ENCODE results near the gene SLC17A1. TPM values are rescaled to one million over a fixed set of nuclear protein-coding genes. Genes with fewer than 3 reads are reported as not detected.

The SLC17A1 gene
- total RNA-seq, 1 experiment from 2014 or later, result not detected

GRCh38 chr6:25834950-25835349, 3.1 kb upstream of the SLC17A1 start:
- peaks cover 14% of the 10 kb centered on the region for H3K4me1 Mint-ChIP-seq (ENCODE audit: low read depth, unreplicated experiment)
- intact Hi-C loops (cut with micrococcal nuclease; ENCODE audit: unreplicated experiment), result no loop called here
- H3K9me3 ChIP-seq, result no peaks in the 10 kb centered on the region
- H3K9me3 Mint-ChIP-seq (ENCODE audit: unreplicated experiment), result no peaks in the 10 kb centered on the region
- DNase-seq, result no peak
- H3K27me3 ChIP-seq (replicated peaks; ENCODE audit: control insufficient read depth, insufficient read depth, low read length), result no peaks in the 10 kb centered on the region
- H3K27me3 Mint-ChIP-seq (ENCODE audit: insufficient read depth, unreplicated experiment), result no peaks in the 10 kb centered on the region
- H3K27ac Mint-ChIP-seq (ENCODE audit: unreplicated experiment), result no peak overlapping the region
- TF ChIP-seq CTCF (IDR thresholded peaks at IDR 0.05; ENCODE audit: insufficient read depth in 1 of 2, low read depth in 1 of 2, low read length in 1 of 2, severe bottlenecking in 1 of 2, unreplicated experiment in 1 of 2), result no peak
- H3K36me3 Mint-ChIP-seq (ENCODE audit: insufficient read depth, unreplicated experiment), result no peaks in the 10 kb centered on the region
- POLR2A ChIA-PET, result no interaction called here
- no peak overlapping the region for H3K4me3 Mint-ChIP-seq (ENCODE audit: unreplicated experiment)
- H3K4me3 ChIP-seq (ENCODE audit: low read depth, low read length), result no peak overlapping the region
- BruUV-seq (replicated peaks), result no TSS peak
- CTCF ChIA-PET, result no interaction called here
- H3K4me1 ChIP-seq, result peaks cover 28% of the 10 kb centered on the region
- H3K36me3 ChIP-seq (ENCODE audit: control insufficient read depth, insufficient read depth, low read length), result no peaks in the 10 kb centered on the region

- no peaks in the 10 kb centered on the region for H3K36me3 Mint-ChIP-seq (ENCODE audit: insufficient read depth, unreplicated experiment)
- BruUV-seq (replicated peaks), result no TSS peak
- intact Hi-C loops (cut with micrococcal nuclease; ENCODE audit: unreplicated experiment), result no loop called here
These were observed 1.3 kb upstream of the SLC17A1 start for GRCh38 chr6:25833136-25833535.

DNA sequence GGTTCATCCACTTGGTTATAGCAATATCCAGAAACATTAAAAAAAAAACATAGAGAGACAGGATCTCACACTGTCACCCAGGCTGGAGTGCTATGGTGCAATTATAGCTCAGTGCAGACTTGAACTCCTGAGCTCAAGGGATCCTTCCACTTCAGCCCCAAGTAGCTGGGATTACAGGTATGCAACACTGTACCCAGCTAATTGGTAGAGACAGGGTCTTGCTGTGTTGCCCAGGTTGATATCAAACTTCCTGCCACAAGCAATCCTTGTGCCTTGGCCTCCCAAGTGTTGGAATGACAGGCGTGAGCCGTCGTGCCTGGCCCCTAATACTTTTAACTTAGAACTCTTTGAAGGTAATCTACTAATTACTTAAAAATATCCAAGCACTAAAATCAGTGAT, 818 bp upstream of the SLC17A1 start:
- Histone ChIP-seq H3K4me3 (ENCODE audit: low read depth, low read length) (no peak overlapping the region), H3K27me3 (replicated peaks; ENCODE audit: control insufficient read depth, insufficient read depth, low read length) (no peaks in the 10 kb centered on the region), H3K9me3 (no peaks in the 10 kb centered on the region), H3K4me1 (peaks cover 28% of the 10 kb centered on the region), H3K36me3 (ENCODE audit: control insufficient read depth, insufficient read depth, low read length) (no peaks in the 10 kb centered on the region)
- no peak for TF ChIP-seq CTCF (IDR thresholded peaks at IDR 0.05; ENCODE audit: insufficient read depth in 1 of 2, low read depth in 1 of 2, low read length in 1 of 2, severe bottlenecking in 1 of 2, unreplicated experiment in 1 of 2)
- no peak for DNase-seq
- Mint-ChIP-seq H3K4me3 (ENCODE audit: unreplicated experiment) (no peak overlapping the region), H3K27me3 (ENCODE audit: insufficient read depth, unreplicated experiment) (no peaks in the 10 kb centered on the region), H3K9me3 (ENCODE audit: unreplicated experiment) (no peaks in the 10 kb centered on the region), H3K4me1 (ENCODE audit: low read depth, unreplicated experiment) (peaks cover 14% of the 10 kb centered on the region), H3K36me3 (ENCODE audit: insufficient read depth, unreplicated experiment) (no peaks in the 10 kb centered on the region), H3K27ac (ENCODE audit: unreplicated experiment) (no peak overlapping the region)
- ChIA-PET POLR2A (no interaction called here), CTCF (no interaction called here)
- BruUV-seq (replicated peaks), result no TSS peak
- intact Hi-C loops (cut with micrococcal nuclease; ENCODE audit: unreplicated experiment), result no loop called here

More at GRCh38 chr6:25833136-25833535, 1.3 kb upstream of the SLC17A1 start:
- Mint-ChIP-seq H3K27ac (ENCODE audit: unreplicated experiment) (no peak overlapping the region), H3K9me3 (ENCODE audit: unreplicated experiment) (no peaks in the 10 kb centered on the region), H3K27me3 (ENCODE audit: insufficient read depth, unreplicated experiment) (no peaks in the 10 kb centered on the region), H3K4me3 (ENCODE audit: unreplicated experiment) (no peak overlapping the region), H3K4me1 (ENCODE audit: low read depth, unreplicated experiment) (peaks cover 14% of the 10 kb centered on the region)
- Histone ChIP-seq H3K36me3 (ENCODE audit: control insufficient read depth, insufficient read depth, low read length) (no peaks in the 10 kb centered on the region), H3K9me3 (no peaks in the 10 kb centered on the region), H3K4me1 (peaks cover 28% of the 10 kb centered on the region), H3K4me3 (ENCODE audit: low read depth, low read length) (no peak overlapping the region), H3K27me3 (replicated peaks; ENCODE audit: control insufficient read depth, insufficient read depth, low read length) (no peaks in the 10 kb centered on the region)
- CTCF ChIA-PET, result no interaction called here
- no peak for DNase-seq
- no peak for TF ChIP-seq CTCF (IDR thresholded peaks at IDR 0.05; ENCODE audit: insufficient read depth in 1 of 2, low read depth in 1 of 2, low read length in 1 of 2, severe bottlenecking in 1 of 2, unreplicated experiment in 1 of 2)
- POLR2A ChIA-PET, result no interaction called here
